ENCODE data around the gene NCBP2L. TPM values are rescaled to one million over a fixed set of nuclear protein-coding genes. Genes with fewer than 3 reads are reported as not detected.

NCBP2L gene
- total and polyA plus RNA-seq, 9 of the 15 experiments (the other 6 are each of a cell fraction or from before 2014, with no cell fraction given): not detected

DNA sequence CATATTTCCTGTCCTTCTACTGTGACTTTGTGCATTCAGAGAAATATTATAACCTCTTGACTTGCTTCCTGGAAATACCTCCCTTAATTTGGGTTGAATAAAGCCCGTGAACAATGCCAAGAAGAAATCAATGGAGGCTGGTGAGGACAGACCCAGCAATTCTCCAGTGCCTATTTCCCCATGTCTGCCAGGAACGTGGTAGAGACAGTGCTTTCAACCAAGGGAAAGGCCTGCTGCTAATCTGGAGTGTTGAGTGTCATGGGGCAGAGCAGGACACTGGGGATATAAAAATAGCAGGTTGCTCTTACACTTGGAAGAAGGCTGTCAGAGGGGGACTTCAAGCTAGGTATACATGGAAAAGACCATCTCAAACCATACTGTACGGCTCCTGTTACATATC, 21.8 kb upstream of the NCBP2L start:
- DNase-seq (ENCODE audit: extremely low read depth in 1 of 4, low spot score in 3 of 4) (no peak), FAIRE-seq (no peak), ATAC-seq (no peak; the same call in 2 of the 3 replicates)
- H3K9me1 ChIP-seq (ENCODE audit: control insufficient read depth, insufficient read depth, low read length): no peaks in the 10 kb centered on the region
- H3K4me1 ChIP-seq (replicated peaks in 1 of 2; ENCODE audit: control insufficient read depth in 2 of 2, insufficient read depth in 2 of 2, low read length in 2 of 2): no peaks in the 10 kb centered on the region; a peak in 1 of 5 replicates
- H3K27me3 ChIP-seq (ENCODE audit: control insufficient read depth in 2 of 2, insufficient read depth in 2 of 2, low read length in 2 of 2): peaks cover 4 to 26% of the 10 kb centered on the region in 2 experiments; a peak in 3 of 5 replicates
- CTCF ChIA-PET (ENCODE audit: low intra/inter-chr PET ratio): no interaction called here
- BruUV-seq (replicated peaks): no TSS peak
- no peak overlapping the region for H3K27ac ChIP-seq (ENCODE audit: extremely low read depth, low read depth, low read length)
- H4K20me1 ChIP-seq (replicated peaks; ENCODE audit: control insufficient read depth, insufficient read depth, low read length): no peaks in the 10 kb centered on the region
- POLR2A ChIA-PET: no interaction called here
- no peaks in the 10 kb centered on the region for H3K36me3 ChIP-seq (ENCODE audit: control insufficient read depth, insufficient read depth, low read length)
- intact Hi-C loops (cut with micrococcal nuclease) (no loop called here), in situ Hi-C loops (cut with MboI) (no loop called here)
- H2AFZ ChIP-seq (ENCODE audit: low read depth, low read length): no peak overlapping the region
- H3K9ac ChIP-seq (ENCODE audit: insufficient read depth in 1 of 2, low read depth in 2 of 2, low read length in 2 of 2): no peak overlapping the region
- H3K4me3 ChIP-seq: no peak overlapping the region
- no peak overlapping the region for H3K4me2 ChIP-seq (ENCODE audit: insufficient read depth, low read length)
- H3K9me3 ChIP-seq (replicated peaks; ENCODE audit: control insufficient read depth, insufficient read depth, low read depth, low read length): no peaks in the 10 kb centered on the region
- H3K79me2 ChIP-seq (ENCODE audit: control insufficient read depth, insufficient read depth, low read length): no peaks in the 10 kb centered on the region
- WGBS (ENCODE audit: insufficient coverage, low coverage, missing lambda C conversion rate): 8% methylated on average over 3 of the region's 3 CpGs
- TF ChIP-seq ZNF146 (CRISPR knock-in tag; IDR thresholded peaks at IDR 0.05; ENCODE audit: unreplicated experiment) (no peak), IRF1 (CRISPR knock-in tag; IDR thresholded peaks at IDR 0.05; ENCODE audit: borderline replicate concordance) (no peak), ZFX (CRISPR knock-in tag; IDR thresholded peaks at IDR 0.05) (no peak), ADNP (tag; IDR thresholded peaks at IDR 0.05) (no peak), ZFP36 (IDR thresholded peaks at IDR 0.05; ENCODE audit: low read depth, low read length, partially characterized antibody) (no peak), IFI16 (CRISPR knock-in tag; IDR thresholded peaks at IDR 0.05) (no peak), PCBP1 (IDR thresholded peaks at IDR 0.05; ENCODE audit: low read depth, low read length, poor library complexity, severe bottlenecking) (no peak), RBM14 (IDR thresholded peaks at IDR 0.05; ENCODE audit: borderline replicate concordance, insufficient read depth, low read depth, low read length) (no peak), POLR2AphosphoS5 (IDR thresholded peaks at IDR 0.05; ENCODE audit: control insufficient read depth, insufficient read depth, low read depth, low read length) (no peak), GATAD2A (IDR thresholded peaks at IDR 0.05) (no peak)
- TF ChIP-seq, protein P1, sequence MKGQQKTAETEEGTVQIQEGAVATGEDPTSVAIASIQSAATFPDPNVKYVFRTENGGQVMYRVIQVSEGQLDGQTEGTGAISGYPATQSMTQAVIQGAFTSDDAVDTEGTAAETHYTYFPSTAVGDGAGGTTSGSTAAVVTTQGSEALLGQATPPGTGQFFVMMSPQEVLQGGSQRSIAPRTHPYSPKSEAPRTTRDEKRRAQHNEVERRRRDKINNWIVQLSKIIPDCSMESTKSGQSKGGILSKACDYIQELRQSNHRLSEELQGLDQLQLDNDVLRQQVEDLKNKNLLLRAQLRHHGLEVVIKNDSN (CRISPR knock-in tag; IDR thresholded peaks at IDR 0.05): no peak
- TF ChIP-seq, protein P2, sequence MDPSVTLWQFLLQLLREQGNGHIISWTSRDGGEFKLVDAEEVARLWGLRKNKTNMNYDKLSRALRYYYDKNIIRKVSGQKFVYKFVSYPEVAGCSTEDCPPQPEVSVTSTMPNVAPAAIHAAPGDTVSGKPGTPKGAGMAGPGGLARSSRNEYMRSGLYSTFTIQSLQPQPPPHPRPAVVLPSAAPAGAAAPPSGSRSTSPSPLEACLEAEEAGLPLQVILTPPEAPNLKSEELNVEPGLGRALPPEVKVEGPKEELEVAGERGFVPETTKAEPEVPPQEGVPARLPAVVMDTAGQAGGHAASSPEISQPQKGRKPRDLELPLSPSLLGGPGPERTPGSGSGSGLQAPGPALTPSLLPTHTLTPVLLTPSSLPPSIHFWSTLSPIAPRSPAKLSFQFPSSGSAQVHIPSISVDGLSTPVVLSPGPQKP (CRISPR knock-in tag; IDR thresholded peaks at IDR 0.05): no peak
- TF ChIP-seq, protein P3, sequence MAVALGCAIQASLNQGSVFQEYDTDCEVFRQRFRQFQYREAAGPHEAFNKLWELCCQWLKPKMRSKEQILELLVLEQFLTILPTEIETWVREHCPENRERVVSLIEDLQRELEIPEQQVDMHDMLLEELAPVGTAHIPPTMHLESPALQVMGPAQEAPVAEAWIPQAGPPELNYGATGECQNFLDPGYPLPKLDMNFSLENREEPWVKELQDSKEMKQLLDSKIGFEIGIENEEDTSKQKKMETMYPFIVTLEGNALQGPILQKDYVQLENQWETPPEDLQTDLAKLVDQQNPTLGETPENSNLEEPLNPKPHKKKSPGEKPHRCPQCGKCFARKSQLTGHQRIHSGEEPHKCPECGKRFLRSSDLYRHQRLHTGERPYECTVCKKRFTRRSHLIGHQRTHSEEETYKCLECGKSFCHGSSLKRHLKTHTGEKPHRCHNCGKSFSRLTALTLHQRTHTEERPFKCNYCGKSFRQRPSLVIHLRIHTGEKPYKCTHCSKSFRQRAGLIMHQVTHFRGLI (CRISPR knock-in tag; IDR thresholded peaks at IDR 0.05): no peak
- TF ChIP-seq, protein P4, sequence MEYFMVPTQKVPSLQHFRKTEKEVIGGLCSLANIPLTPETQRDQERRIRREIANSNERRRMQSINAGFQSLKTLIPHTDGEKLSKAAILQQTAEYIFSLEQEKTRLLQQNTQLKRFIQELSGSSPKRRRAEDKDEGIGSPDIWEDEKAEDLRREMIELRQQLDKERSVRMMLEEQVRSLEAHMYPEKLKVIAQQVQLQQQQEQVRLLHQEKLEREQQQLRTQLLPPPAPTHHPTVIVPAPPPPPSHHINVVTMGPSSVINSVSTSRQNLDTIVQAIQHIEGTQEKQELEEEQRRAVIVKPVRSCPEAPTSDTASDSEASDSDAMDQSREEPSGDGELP (CRISPR knock-in tag; IDR thresholded peaks at IDR 0.05; ENCODE audit: borderline replicate concordance): no peak
- TF ChIP-seq, protein P5, sequence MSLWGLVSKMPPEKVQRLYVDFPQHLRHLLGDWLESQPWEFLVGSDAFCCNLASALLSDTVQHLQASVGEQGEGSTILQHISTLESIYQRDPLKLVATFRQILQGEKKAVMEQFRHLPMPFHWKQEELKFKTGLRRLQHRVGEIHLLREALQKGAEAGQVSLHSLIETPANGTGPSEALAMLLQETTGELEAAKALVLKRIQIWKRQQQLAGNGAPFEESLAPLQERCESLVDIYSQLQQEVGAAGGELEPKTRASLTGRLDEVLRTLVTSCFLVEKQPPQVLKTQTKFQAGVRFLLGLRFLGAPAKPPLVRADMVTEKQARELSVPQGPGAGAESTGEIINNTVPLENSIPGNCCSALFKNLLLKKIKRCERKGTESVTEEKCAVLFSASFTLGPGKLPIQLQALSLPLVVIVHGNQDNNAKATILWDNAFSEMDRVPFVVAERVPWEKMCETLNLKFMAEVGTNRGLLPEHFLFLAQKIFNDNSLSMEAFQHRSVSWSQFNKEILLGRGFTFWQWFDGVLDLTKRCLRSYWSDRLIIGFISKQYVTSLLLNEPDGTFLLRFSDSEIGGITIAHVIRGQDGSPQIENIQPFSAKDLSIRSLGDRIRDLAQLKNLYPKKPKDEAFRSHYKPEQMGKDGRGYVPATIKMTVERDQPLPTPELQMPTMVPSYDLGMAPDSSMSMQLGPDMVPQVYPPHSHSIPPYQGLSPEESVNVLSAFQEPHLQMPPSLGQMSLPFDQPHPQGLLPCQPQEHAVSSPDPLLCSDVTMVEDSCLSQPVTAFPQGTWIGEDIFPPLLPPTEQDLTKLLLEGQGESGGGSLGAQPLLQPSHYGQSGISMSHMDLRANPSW (CRISPR knock-in tag; IDR thresholded peaks at IDR 0.05): no peak
